Lung (tissue), 12 donors: ENCODE measurements around the gene CAND2. TPM values are rescaled to one million over a fixed set of nuclear protein-coding genes. Genes with fewer than 3 reads are reported as not detected.
"Not testable (repeated sequence)": the region's sequence is repeated elsewhere in the genome, so short reads cannot be mapped to it uniquely, and the experiment has no call there.

Source experiments
- ATAC-seq: fragments of 200-7000 bp; cut with Tn5 transposase; one replicate; pipeline ENCODE4 v1.9.1; 2020; ENCODE audit warnings: moderate number of reproducible peaks; ENCODE audit not compliant: insufficient read depth, low FRiP score
- DNase-seq, 3 donors: peaks; one replicate each; pipeline ENCODE4 v3.0.0-alpha.2; 2013 to 2017
- H3K27ac ChIP-seq, 2 donors: one replicate each; pipeline ENCODE4 v1.5.1; 2013; ENCODE audit warnings: mild to moderate bottlenecking in 2 of 2, moderate library complexity in 2 of 2, control low read depth in 1 of 2, inconsistent platforms in 1 of 2, low read depth in 1 of 2, low read length in 1 of 2
- H3K27me3 ChIP-seq, 3 donors: one replicate each; pipeline ENCODE4 v1.5.1; 2013; ENCODE audit warnings: low read length in 2 of 3; ENCODE audit not compliant: control insufficient read depth in 3 of 3, insufficient read depth in 3 of 3
- H3K36me3 ChIP-seq, 4 donors: one replicate each; pipeline ENCODE4 v1.5.1; 2013; ENCODE audit warnings: low read length in 4 of 4, mild to moderate bottlenecking in 1 of 4, moderate library complexity in 1 of 4; ENCODE audit not compliant: control insufficient read depth in 4 of 4, insufficient read depth in 4 of 4
- H3K4me1 ChIP-seq, 5 donors: one replicate each; pipeline ENCODE4 v1.5.1; 2013; ENCODE audit warnings: low read length in 5 of 5, mild to moderate bottlenecking in 2 of 5, moderate library complexity in 1 of 5; ENCODE audit not compliant: control insufficient read depth in 5 of 5, insufficient read depth in 5 of 5
- H3K4me3 ChIP-seq: one replicate; pipeline ENCODE4 v1.5.1; 2013; ENCODE audit warnings: mild to moderate bottlenecking, control low read depth, moderate library complexity
- H3K9ac ChIP-seq, 2 donors: one replicate each; pipeline ENCODE4 v1.5.1; 2013; ENCODE audit warnings: low read length in 2 of 2, control low read depth in 1 of 2; ENCODE audit not compliant: insufficient read depth in 1 of 2
- H3K9me3 ChIP-seq, 4 donors: one replicate each; pipeline ENCODE4 v1.5.1; 2013; ENCODE audit warnings: low read length in 3 of 4, mild to moderate bottlenecking in 1 of 4, moderate library complexity in 1 of 4; ENCODE audit not compliant: control insufficient read depth in 4 of 4, insufficient read depth in 3 of 4
- CTCF ChIP-seq: IDR thresholded peaks from 2 replicates; pipeline ENCODE4 v1.5.1; 2012; ENCODE audit warnings: mild to moderate bottlenecking; ENCODE audit errors: control extremely low read depth, extremely low read depth
- WGBS, 2 donors: extraction: QIAGEN DNeasy Blood & Tissue Kit; methylation state at CpG; one replicate each; pipeline ENCODE4 v1.1.7; 2013; 5-methylcytosine and 5-hydroxymethylcytosine counted together
- polyA plus RNA-seq, 2 donors: library from polyadenylated mRNA; stranded (reverse); fragments of 200-250 nt; gene quantifications; one replicate each; pipeline ENCODE4 v1.2.1, GENCODE V29; 2013
- total RNA-seq, 2 donors: library from RNA; depleted of rRNA in 1 of 2; stranded (reverse); fragments of >200 nt in 1 of 2; gene quantifications; one replicate each; pipeline ENCODE4 v1.2.1, GENCODE V29; 2014 to 2021
- donor health status: control.
- donor health status: control.
- donor health status: Bipolar disorder and iron deficiency.
- donor health status: healthy.
- donor health status: DM: yes; HTN: yes; CAD: no.

Gene CAND2
- total and polyA plus RNA-seq, 4 donors = 1.0 to 5.9 (median 3.6) TPM

GRCh38 chr3:12782172-12782815 lies 14.2 kb upstream of the CAND2 start:
- ATAC-seq (no peak), DNase-seq (peak in 1 of 3 donors; percentile 29)
- Histone ChIP-seq H3K27me3 (peaks cover 0 to 3% (median 0%) of the 10 kb centered on the region in 3 donors), H3K27ac (no peak overlapping the region), H3K4me1 (peaks cover 0 to 1% (median 0%) of the 10 kb centered on the region in 5 donors), H3K36me3 (no peaks in the 10 kb centered on the region), H3K4me3 (no peak overlapping the region), H3K9me3 (no peaks in the 10 kb centered on the region), H3K9ac (no peak overlapping the region)
- WGBS, 2 donors = 68 to 82% methylated on average over 6 of the region's 6 CpGs
- TF ChIP-seq CTCF = no peak

DNA sequence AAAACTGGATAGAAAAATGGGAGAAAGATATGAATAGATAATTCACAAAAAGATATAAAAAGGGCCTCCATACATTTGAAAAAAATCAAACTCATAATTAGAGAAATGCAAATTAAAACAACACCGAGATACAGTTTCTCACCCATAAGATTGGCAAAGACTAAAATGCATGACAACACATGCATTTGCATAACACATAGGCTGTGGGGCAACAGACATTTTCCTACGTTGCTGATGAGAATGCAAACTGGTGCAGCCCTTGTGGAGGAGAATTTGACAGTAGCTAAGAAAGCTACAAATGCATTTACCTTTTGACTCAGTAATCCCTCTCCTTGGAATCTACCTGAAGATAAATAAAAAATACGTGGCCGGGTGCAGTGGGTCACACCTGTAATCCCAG lies 11.4 kb upstream of the CAND2 start:
- H3K27ac ChIP-seq = no peak overlapping the region
- H3K9ac ChIP-seq = no peak overlapping the region
- 67 to 76% methylated on average over 4 of the region's 4 CpGs for WGBS, 2 donors
- peaks cover 0 to 3% (median 0%) of the 10 kb centered on the region in 3 donors for H3K27me3 ChIP-seq
- H3K4me3 ChIP-seq = no peak overlapping the region
- DNase-seq (no peak), ATAC-seq (no peak)
- H3K9me3 ChIP-seq = no peaks in the 10 kb centered on the region
- TF ChIP-seq CTCF = no peak
- H3K36me3 ChIP-seq = no peaks in the 10 kb centered on the region
- peaks cover 0 to 1% (median 0%) of the 10 kb centered on the region in 5 donors for H3K4me1 ChIP-seq

- not testable (repeated sequence) for H3K27ac ChIP-seq, H3K27me3 ChIP-seq, H3K9ac ChIP-seq, ATAC-seq, H3K36me3 ChIP-seq, H3K9me3 ChIP-seq, H3K4me1 ChIP-seq, H3K4me3 ChIP-seq
- peak; percentile 43 to 58 (median 45) for DNase-seq
- TF ChIP-seq CTCF = peak; percentile 10
- WGBS, 2 donors = 40 to 54% methylated on average over 9 of the region's 9 CpGs
These were observed 9.1 kb upstream of the CAND2 start for GRCh38 chr3:12787346-12787745.

DNA sequence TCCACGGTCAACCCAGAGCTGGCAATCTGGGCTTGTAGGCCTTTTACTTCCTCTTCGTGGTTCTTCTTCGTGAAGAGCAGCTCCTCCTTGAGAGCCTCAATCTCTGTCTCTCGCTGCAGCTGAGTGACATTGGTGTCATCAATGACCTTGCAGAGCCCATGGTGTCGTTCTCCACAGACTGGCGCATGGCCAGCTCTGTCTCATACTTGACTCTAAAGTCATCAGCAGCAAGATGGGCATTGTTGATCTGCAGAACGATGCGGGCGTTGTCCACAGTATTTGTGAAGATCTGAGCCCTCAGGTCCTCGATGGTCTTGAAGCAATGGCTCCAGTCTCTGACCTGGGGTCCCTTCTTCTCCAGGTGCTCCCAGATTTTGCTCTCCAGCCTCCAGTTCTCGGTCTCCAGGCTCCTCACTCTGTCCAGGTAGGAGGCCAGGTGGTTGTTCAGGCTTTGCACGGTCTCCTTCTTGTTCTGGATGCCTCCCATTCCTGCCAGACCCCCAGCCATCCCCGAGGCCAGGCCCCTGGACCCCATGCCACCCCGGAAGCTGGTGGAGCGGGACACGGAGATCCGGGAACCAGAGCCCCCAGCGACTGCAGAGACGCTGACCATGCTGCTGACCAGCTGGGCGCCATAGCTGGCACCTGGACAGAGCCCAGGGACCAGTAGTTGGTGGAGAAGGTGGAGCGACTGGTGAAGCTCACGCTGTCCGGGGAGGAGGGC lies 8.4 kb upstream of the CAND2 start:
- not testable (repeated sequence) for H3K27me3 ChIP-seq, DNase-seq, H3K27ac ChIP-seq, H3K9ac ChIP-seq, ATAC-seq, H3K4me3 ChIP-seq, H3K4me1 ChIP-seq, H3K36me3 ChIP-seq, H3K9me3 ChIP-seq
- 85 to 89% methylated on average over 23 of the region's 23 CpGs for WGBS, 2 donors
